H1 (cell line): ENCODE data around the gene HDHD5. TPM values are rescaled to one million over a fixed set of nuclear protein-coding genes. Genes with fewer than 3 reads are reported as not detected.

Experiments
- CTCF ChIA-PET: fragments of 300-600 bp; sonication (Branson Sonifier 250); formaldehyde crosslinking; loops from one replicate; lab custom pipeline; 2021; ENCODE audit not compliant: partially characterized antibody; lab: Charles Lee
- POLR2A ChIA-PET: fragments of 300-600 bp; sonication (Branson Sonifier 250); formaldehyde crosslinking; loops from one replicate; lab custom pipeline; 2021; ENCODE audit warnings: inconsistent platforms; ENCODE audit not compliant: partially characterized antibody; lab: Charles Lee
- DNase-seq, 2 experiments: peaks; one replicate each; pipeline versions ENCODE4 v3.0.0 to v3.0.0-alpha.2; 2010 to 2022; ENCODE audit warnings: low spot score in 2 of 2, low read depth in 1 of 2, mixed read lengths in 1 of 2
- FAIRE-seq: peaks from 2 replicates; lab custom pipeline; 2011; peaks lifted over from hg19 to GRCh38; lab: Jason Lieb, UNC
- H2AFZ ChIP-seq: 2 replicates; pipeline ENCODE4 v1.8.1; 2012; ENCODE audit warnings: low read length, inconsistent platforms
- H2AK5ac ChIP-seq: 2 replicates; pipeline ENCODE4 v1.6.1; 2013; ENCODE audit warnings: low read depth, low read length
- H2BK120ac ChIP-seq: replicated peaks from 2 replicates; pipeline ENCODE3; 2013; ENCODE audit warnings: low read depth, low read length, inconsistent platforms
- H2BK12ac ChIP-seq: 2 replicates; pipeline ENCODE4 v1.6.1; 2013; ENCODE audit warnings: low read depth, low read length
- H2BK15ac ChIP-seq: 2 replicates; pipeline ENCODE4 v1.6.1; 2013; ENCODE audit warnings: low read length
- H2BK20ac ChIP-seq: 2 replicates; pipeline ENCODE4 v1.6.1; 2013; ENCODE audit warnings: low read length
- H2BK5ac ChIP-seq: 2 replicates; pipeline ENCODE4 v1.6.1; 2013; ENCODE audit warnings: low read depth, low read length
- H3K14ac ChIP-seq: 2 replicates; pipeline ENCODE4 v1.6.1; 2013; ENCODE audit warnings: inconsistent platforms; ENCODE audit not compliant: insufficient read length
- H3K18ac ChIP-seq: 2 replicates; pipeline ENCODE4 v1.6.1; 2013; ENCODE audit warnings: low read length; ENCODE audit errors: extremely low read depth
- H3K23ac ChIP-seq: 2 replicates; pipeline ENCODE4 v1.6.1; 2013; ENCODE audit warnings: inconsistent platforms; ENCODE audit not compliant: insufficient read length
- H3K23me2 ChIP-seq: 2 replicates; pipeline ENCODE4 v1.6.1; 2013; ENCODE audit warnings: low read depth, low read length
- H3K27ac ChIP-seq: 2 replicates; pipeline ENCODE4 v1.6.1; 2011; ENCODE audit warnings: low read depth, low read length, inconsistent platforms
- H3K27me3 ChIP-seq, 4 experiments: replicated peaks in 1 of 4; 1 replicate in 1 of 4; 2 replicates in 3 of 4; pipeline versions ENCODE4 v1.6.1 to v1.8.1; 2011 to 2013; ENCODE audit warnings: low read length in 3 of 4, mild to moderate bottlenecking in 3 of 4, inconsistent platforms in 2 of 4, mixed read lengths in 2 of 4, moderate library complexity in 1 of 4; ENCODE audit not compliant: control insufficient read depth in 3 of 4, insufficient read depth in 3 of 4; ENCODE audit errors: extremely low read depth in 1 of 4
- H3K36me3 ChIP-seq, 4 experiments: 2 replicates each; pipeline versions ENCODE4 v1.6.1 to v1.8.1; 2011 to 2013; ENCODE audit warnings: mild to moderate bottlenecking in 4 of 4, low read length in 3 of 4, moderate library complexity in 2 of 4, control low read depth in 1 of 4, inconsistent platforms in 1 of 4; ENCODE audit not compliant: insufficient read depth in 4 of 4, control insufficient read depth in 2 of 4
- H3K4ac ChIP-seq: replicated peaks from 2 replicates; pipeline ENCODE3; 2013; ENCODE audit warnings: low read length, low read depth, mixed read lengths, inconsistent platforms; ENCODE audit not compliant: insufficient read length
- H3K4me1 ChIP-seq, 4 experiments: replicated peaks in 1 of 4; 1 replicate in 1 of 4; 2 replicates in 3 of 4; pipeline versions ENCODE4 v1.6.1 to v1.8.1; 2011 to 2013; ENCODE audit warnings: low read length in 3 of 4, inconsistent platforms in 2 of 4, mixed read lengths in 1 of 4; ENCODE audit not compliant: insufficient read depth in 4 of 4, control insufficient read depth in 3 of 4
- H3K4me2 ChIP-seq, 2 experiments: 2 replicates each; pipeline versions ENCODE4 v1.6.1 to v1.8.1; 2011 to 2013; ENCODE audit warnings: low read depth in 2 of 2, low read length in 2 of 2, control low read depth in 1 of 2, inconsistent platforms in 1 of 2, mild to moderate bottlenecking in 1 of 2; ENCODE audit not compliant: insufficient read depth in 1 of 2
- H3K4me3 ChIP-seq, 4 experiments: fragments of 200-600, 300-600 bp in 1 of 4; sonication (generic), shearing (Covaris generic), sonication (Bioruptor Twin) in 1 of 4; 2 replicates each; pipeline versions ENCODE4 v1.5.1 to v1.8.1; 2011 to 2016; ENCODE audit warnings: low read length in 4 of 4, low read depth in 3 of 4, control low read depth in 2 of 4, inconsistent platforms in 2 of 4, mild to moderate bottlenecking in 2 of 4, mixed read lengths in 1 of 4, moderate library complexity in 1 of 4; ENCODE audit not compliant: insufficient read depth in 2 of 4; ENCODE audit errors: extremely low read depth in 1 of 4
- H3K56ac ChIP-seq: replicated peaks from 2 replicates; pipeline ENCODE3; 2013; ENCODE audit warnings: low read depth, mild to moderate bottlenecking, mixed read lengths, low read length, inconsistent platforms; ENCODE audit not compliant: insufficient read length
- H3K79me1 ChIP-seq: 2 replicates; pipeline ENCODE4 v1.6.1; 2013; ENCODE audit warnings: low read depth, low read length, control low read depth
- H3K79me2 ChIP-seq, 2 experiments: 2 replicates each; pipeline versions ENCODE4 v1.6.1 to v1.8.1; 2012 to 2013; ENCODE audit warnings: low read length in 2 of 2, mild to moderate bottlenecking in 2 of 2, inconsistent platforms in 1 of 2; ENCODE audit not compliant: insufficient read depth in 2 of 2, control insufficient read depth in 1 of 2
- H3K9ac ChIP-seq, 4 experiments: replicated peaks in 1 of 4; 1 replicate in 1 of 4; 2 replicates in 3 of 4; pipeline versions ENCODE4 v1.6.1 to v1.8.1; 2011 to 2013; ENCODE audit warnings: low read depth in 3 of 4, low read length in 3 of 4, control low read depth in 2 of 4, mild to moderate bottlenecking in 2 of 4, moderate library complexity in 2 of 4, inconsistent platforms in 1 of 4; ENCODE audit errors: extremely low read depth in 1 of 4
- H3K9me3 ChIP-seq, 2 experiments: 2 replicates each; pipeline versions ENCODE4 v1.6.1 to v1.8.1; 2012 to 2013; ENCODE audit warnings: mild to moderate bottlenecking in 2 of 2, moderate library complexity in 2 of 2, control low read depth in 1 of 2, inconsistent platforms in 1 of 2, low read depth in 1 of 2, low read length in 1 of 2, mixed read lengths in 1 of 2; ENCODE audit not compliant: insufficient read depth in 2 of 2
- H4K20me1 ChIP-seq, 2 experiments: replicated peaks in 1 of 2; 2 replicates each; pipeline versions ENCODE3 to v1.8.1; 2011 to 2013; ENCODE audit warnings: inconsistent platforms in 2 of 2, low read length in 2 of 2, mild to moderate bottlenecking in 1 of 2; ENCODE audit not compliant: insufficient read depth in 2 of 2, control insufficient read depth in 1 of 2
- H4K5ac ChIP-seq: 2 replicates; pipeline ENCODE4 v1.6.1; 2013; ENCODE audit warnings: low read length, low read depth, mixed read lengths, inconsistent platforms; ENCODE audit not compliant: insufficient read length
- H4K8ac ChIP-seq: 2 replicates; pipeline ENCODE4 v1.8.0; 2013; ENCODE audit warnings: mild to moderate bottlenecking, moderate library complexity, low read length, inconsistent platforms; ENCODE audit not compliant: insufficient read depth; ENCODE audit errors: extremely low read depth
- H4K91ac ChIP-seq: replicated peaks from 2 replicates; pipeline ENCODE3; 2013; ENCODE audit warnings: low read length, mixed read lengths, inconsistent platforms; ENCODE audit not compliant: insufficient read length
- NANOG ChIP-seq: IDR thresholded peaks from 2 replicates; pipeline ENCODE4 v1.6.1; 2011; ENCODE audit warnings: low read length, low read depth, mild to moderate bottlenecking, inconsistent platforms; ENCODE audit not compliant: insufficient read depth, poor library complexity, severe bottlenecking
- RXRA ChIP-seq: IDR thresholded peaks from 2 replicates; pipeline ENCODE4 v1.6.1; 2011; ENCODE audit warnings: low read depth, mild to moderate bottlenecking, low read length, moderate library complexity; ENCODE audit not compliant: insufficient read depth
- ZNF274 ChIP-seq: IDR thresholded peaks from 2 replicates; pipeline ENCODE4 v1.7.0; 2012; ENCODE audit warnings: low read length, borderline replicate concordance; ENCODE audit errors: extremely low read depth
- WGBS, 2 experiments: shearing (Covaris generic) in 1 of 2; methylation state at CpG; one replicate each; pipeline versions ENCODE4 v1.1.6 to v1.1.7; 2013 to 2015; ENCODE audit warnings: low lambda C conversion rate in 2 of 2, mixed read lengths in 2 of 2, inconsistent platforms in 1 of 2, low coverage in 1 of 2, missing lambda C conversion rate in 1 of 2; ENCODE audit not compliant: insufficient replicate concordance in 2 of 2, insufficient coverage in 1 of 2, insufficient read length in 1 of 2; ENCODE audit errors: extremely low coverage in 1 of 2, missing lambda C conversion rate in 1 of 2; 5-methylcytosine and 5-hydroxymethylcytosine counted together
- polyA plus RNA-seq, 7 experiments: library from polyadenylated mRNA; depleted of rRNA in 3 of 7; stranded (reverse) in 5 of 7; unstranded in 2 of 7; fragments of >200 nt in 5 of 7; fragments of 200-250 nt in 2 of 7; gene quantifications; 1 replicate in 5 of 7; 2 replicates in 1 of 7; 4 replicates in 1 of 7; pipeline versions ENCODE4 v1.2.1 to v1.2.3, GENCODE V29; 2011 to 2013; ENCODE audit warnings: missing spikeins in 2 of 7, mixed read lengths in 2 of 7
- total RNA-seq: library from RNA; stranded (reverse); fragmentation: NEBNext Ultra II Directional; extraction: Animal tissue kit (Norgen Biotek cat#: 25700); gene quantifications from 2 replicates; pipeline ENCODE4 v1.2.1, GENCODE V29; 2021

HDHD5 gene
- total and polyA plus RNA-seq, 2 of the 8 experiments (the other 6 are each of a cell fraction or from before 2014, with no cell fraction given), result 68.3 to 123 TPM

GRCh38 chr22:17145021-17145680 lies 13.9 kb downstream of the HDHD5 start:
- Histone ChIP-seq H4K5ac (no peak overlapping the region), H4K91ac (no peak overlapping the region), H4K8ac (no peak overlapping the region), H3K18ac (no peak overlapping the region), H3K9ac (no peak overlapping the region), H2BK120ac (no peak overlapping the region), H2AK5ac (no peak overlapping the region), H3K4me3 (no peak overlapping the region), H3K36me3 (peaks cover 5 to 34% (median 26%) of the 10 kb centered on the region in 4 experiments; a peak in 6 of 8 replicates), H3K4me1 (no peaks in the 10 kb centered on the region), H2BK5ac (no peak overlapping the region), H3K4ac (no peak overlapping the region), H3K56ac (no peak overlapping the region), H2BK12ac (no peak overlapping the region), H3K27ac (no peak overlapping the region), H2BK20ac (no peak overlapping the region), H3K4me2 (no peak overlapping the region), H3K27me3 (no peaks in the 10 kb centered on the region), H3K9me3 (no peaks in the 10 kb centered on the region), H3K23me2 (no peaks in the 10 kb centered on the region), H2BK15ac (no peak overlapping the region), H2AFZ (no peak overlapping the region), H3K14ac (no peak overlapping the region), H3K23ac (no peak overlapping the region), H3K79me2 (peaks cover 11 to 33% of the 10 kb centered on the region in 2 experiments; a peak in 3 of 4 replicates), H4K20me1 (peaks cover 2 to 18% of the 10 kb centered on the region in 2 experiments), H3K79me1 (peaks cover 9% of the 10 kb centered on the region)
- FAIRE-seq, result no peak
- no peak for DNase-seq
- 83% methylated on average over 8 of the region's 8 CpGs; no CpG with 5 or more reads in 1 of the 2 experiments for WGBS, 2 experiments
- TF ChIP-seq ZNF274 (no peak), NANOG (no peak), RXRA (no peak)
- CTCF ChIA-PET, result interaction anchor here (0.5 to 2.1 kb wide), 11 partner anchors 11 to 299 kb away, joined by 3 to 6 read pairs (median 4); no protein-coding TSS in a partner anchor
- POLR2A ChIA-PET, result interaction anchor here (1.0 kb wide), 1 partner anchor 88 kb away, joined by 3 read pairs; no protein-coding TSS in a partner anchor
